ENCODE results near the gene MAP3K20. TPM values are rescaled to one million over a fixed set of nuclear protein-coding genes. Genes with fewer than 3 reads are reported as not detected.

MAP3K20 gene
- total RNA-seq, 5 donors from 2014 or later (not counting 1 experiment from before 2014, with no cell fraction given), result 1.1 to 3.0 (median 1.4) TPM

DNA sequence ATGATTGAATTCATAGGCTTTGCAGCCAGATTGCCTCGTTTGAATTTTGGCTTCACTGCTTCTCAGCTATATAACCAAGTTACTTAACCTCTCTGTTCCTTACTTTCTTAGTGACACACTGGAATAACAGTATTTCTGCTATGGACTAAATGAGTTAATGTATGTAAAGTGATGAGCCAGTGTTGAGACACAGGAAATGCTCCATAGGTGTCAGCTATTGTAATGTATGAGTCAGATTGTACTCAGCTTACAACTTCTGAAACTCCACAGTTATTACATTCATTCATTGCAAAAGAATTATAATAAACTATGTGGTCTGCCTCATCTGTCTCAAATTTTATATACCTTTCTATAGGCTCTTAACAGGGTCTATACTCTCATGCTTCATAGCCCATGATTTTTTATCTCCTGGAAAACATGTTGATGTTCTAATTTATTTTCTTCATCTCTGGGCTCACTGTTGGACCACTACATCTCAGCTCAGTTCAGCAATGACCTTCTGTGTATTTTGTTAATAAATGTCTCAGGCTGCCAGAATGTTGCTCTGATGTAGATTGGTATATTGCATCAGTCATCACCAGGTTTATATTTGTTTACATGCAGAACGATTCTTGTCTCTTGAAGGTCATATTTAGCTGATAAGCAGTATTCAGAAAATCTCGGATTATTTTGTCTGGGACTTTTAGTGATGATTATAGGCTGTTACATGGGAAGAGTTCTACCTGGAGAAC lies 76.2 kb downstream of the MAP3K20 start:
- Mint-ChIP-seq H3K4me1 (peaks cover 7 to 15% (median 9%) of the 10 kb centered on the region in 3 donors), H3K36me3 (no peaks in the 10 kb centered on the region), H3K4me3 (no peak overlapping the region), H3K27me3 (peaks cover 0 to 3% of the 10 kb centered on the region in 2 donors), H3K27ac (no peak overlapping the region), H3K9me3 (no peaks in the 10 kb centered on the region)
- POLR2A ChIA-PET, result interaction anchor here in 1 of 2 donors (0.6 kb wide), 1 partner anchor 896 kb away, joined by 3 read pairs; no protein-coding TSS in a partner anchor
- Histone ChIP-seq H3K27me3 (replicated peaks in 1 of 2; ENCODE audit: control insufficient read depth in 2 of 2, extremely low read depth in 1 of 2, insufficient read depth in 2 of 2, low read length in 1 of 2) (no peaks in the 10 kb centered on the region), H3K9me3 (no peaks in the 10 kb centered on the region), H3K36me3 (ENCODE audit: control insufficient read depth in 2 of 2, extremely low read depth in 1 of 2, insufficient read depth in 1 of 2, low read length in 1 of 2) (no peaks in the 10 kb centered on the region), H3K27ac (ENCODE audit: low read length) (no peak overlapping the region), H3K4me3 (ENCODE audit: control insufficient read depth in 1 of 2, extremely low read depth in 1 of 2, low read length in 1 of 2) (no peak overlapping the region), H3K4me1 (ENCODE audit: control insufficient read depth in 1 of 2, extremely low read depth in 1 of 2, insufficient read depth in 2 of 2, low read length in 2 of 2) (no peaks in the 10 kb centered on the region)
- CTCF ChIA-PET, result interaction anchor here in 1 of 2 donors (2.0 kb wide), 1 partner anchor 124 kb away, joined by 5 read pairs; no protein-coding TSS in a partner anchor
- no peak for DNase-seq
- WGBS (ENCODE audit: insufficient coverage), result 67% methylated on average over 2 of the region's 3 CpGs
- ATAC-seq (replicated peaks in 1 of 4), result no peak

DNA sequence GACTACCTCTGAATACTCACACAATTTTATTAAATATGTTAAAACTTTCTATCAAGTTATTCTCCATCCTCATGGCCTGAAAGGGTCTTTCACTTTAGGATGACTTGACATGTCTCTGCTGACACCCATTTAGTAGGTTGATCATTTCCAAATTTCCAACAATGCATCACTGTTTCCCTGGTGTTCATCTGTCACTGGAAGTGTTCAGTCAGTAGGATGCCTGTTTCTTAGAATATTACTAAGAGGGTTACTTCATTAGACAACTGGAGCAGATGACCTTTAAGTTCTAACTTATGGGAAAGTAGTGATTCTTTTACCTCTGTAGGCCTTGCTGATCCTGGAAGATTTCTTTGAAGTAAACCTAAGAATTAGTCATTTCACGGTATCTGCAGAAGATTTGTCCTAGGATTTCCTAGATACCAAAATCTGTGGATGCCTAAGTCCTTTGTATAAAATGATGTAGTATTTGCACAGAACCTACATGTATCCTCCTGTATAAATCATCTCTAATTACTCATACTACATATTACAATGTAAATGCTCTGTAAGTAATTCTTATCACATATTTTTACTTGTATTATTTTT lies 77.7 kb downstream of the MAP3K20 start:
- H3K27ac ChIP-seq (ENCODE audit: low read length), result no peak overlapping the region
- H3K27ac Mint-ChIP-seq, result no peak overlapping the region
- ATAC-seq (replicated peaks in 1 of 4) (no peak), DNase-seq (no peak)
- ChIA-PET CTCF (no interaction called here), POLR2A (no interaction called here)
- H3K9me3 Mint-ChIP-seq, result no peaks in the 10 kb centered on the region
- H3K4me3 Mint-ChIP-seq, result no peak overlapping the region
- WGBS (ENCODE audit: insufficient coverage), result no CpG with 5 or more reads among the region's 1 CpG
- no peaks in the 10 kb centered on the region for H3K4me1 ChIP-seq (ENCODE audit: control insufficient read depth in 1 of 2, extremely low read depth in 1 of 2, insufficient read depth in 2 of 2, low read length in 2 of 2)
- H3K27me3 Mint-ChIP-seq, result no peaks in the 10 kb centered on the region
- H3K36me3 Mint-ChIP-seq, result no peaks in the 10 kb centered on the region
- H3K4me3 ChIP-seq (ENCODE audit: control insufficient read depth in 1 of 2, extremely low read depth in 1 of 2, low read length in 1 of 2), result no peak overlapping the region
- H3K4me1 Mint-ChIP-seq, result peaks cover 7 to 15% (median 9%) of the 10 kb centered on the region in 3 donors
- no peaks in the 10 kb centered on the region for H3K36me3 ChIP-seq (ENCODE audit: control insufficient read depth in 2 of 2, extremely low read depth in 1 of 2, insufficient read depth in 1 of 2, low read length in 1 of 2)
- no peaks in the 10 kb centered on the region for H3K27me3 ChIP-seq (replicated peaks in 1 of 2; ENCODE audit: control insufficient read depth in 2 of 2, extremely low read depth in 1 of 2, insufficient read depth in 2 of 2, low read length in 1 of 2)
- H3K9me3 ChIP-seq, result no peaks in the 10 kb centered on the region

DNA sequence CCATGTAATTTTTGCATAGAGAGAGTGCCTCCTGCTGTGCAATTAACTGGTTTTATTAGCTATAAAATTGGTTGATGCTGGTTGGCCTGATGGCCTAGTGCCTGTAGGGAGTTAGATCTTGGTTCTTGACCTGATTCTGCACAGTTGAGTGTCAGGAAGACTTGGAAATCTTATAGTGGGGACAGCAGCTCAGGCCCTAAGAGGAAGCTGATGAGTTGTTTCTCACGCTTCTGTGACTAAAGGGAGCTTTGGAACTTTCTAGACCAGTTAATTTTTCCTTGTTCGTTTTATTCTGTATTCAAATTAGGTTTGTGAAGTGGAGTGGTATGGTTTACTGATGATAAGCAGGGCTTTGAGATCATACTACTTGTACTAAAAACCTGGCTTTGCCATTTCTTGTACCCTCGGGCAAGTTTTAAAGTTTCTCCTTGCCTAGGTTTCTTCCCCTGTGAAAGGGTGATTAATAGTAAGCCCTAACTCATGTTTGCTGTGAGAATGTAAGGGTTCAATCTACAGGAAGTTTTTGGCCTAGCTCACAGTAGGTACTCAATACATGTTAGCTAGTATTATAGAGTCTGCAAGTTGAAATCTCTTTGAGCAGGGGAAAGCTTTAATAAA lies 82.1 kb downstream of the MAP3K20 start:
- Mint-ChIP-seq H3K27ac (no peak overlapping the region), H3K4me1 (no peaks in the 10 kb centered on the region), H3K4me3 (no peak overlapping the region), H3K9me3 (peaks cover 0 to 1% (median 0%) of the 10 kb centered on the region in 3 donors), H3K27me3 (no peaks in the 10 kb centered on the region), H3K36me3 (no peaks in the 10 kb centered on the region)
- H3K36me3 ChIP-seq (ENCODE audit: control insufficient read depth in 2 of 2, extremely low read depth in 1 of 2, insufficient read depth in 1 of 2, low read length in 1 of 2), result no peaks in the 10 kb centered on the region
- no CpG with 5 or more reads among the region's 3 CpGs for WGBS (ENCODE audit: insufficient coverage)
- H3K9me3 ChIP-seq, result no peaks in the 10 kb centered on the region
- DNase-seq (no peak), ATAC-seq (replicated peaks in 1 of 4) (no peak)
- H3K4me3 ChIP-seq (ENCODE audit: control insufficient read depth in 1 of 2, extremely low read depth in 1 of 2, low read length in 1 of 2), result no peak overlapping the region
- ChIA-PET CTCF (no interaction called here), POLR2A (interaction anchor here in 1 of 2 donors (0.6 kb wide), 1 partner anchor 72 kb away, joined by 3 read pairs; no protein-coding TSS in a partner anchor)
- H3K27me3 ChIP-seq (replicated peaks in 1 of 2; ENCODE audit: control insufficient read depth in 2 of 2, extremely low read depth in 1 of 2, insufficient read depth in 2 of 2, low read length in 1 of 2), result no peaks in the 10 kb centered on the region
- no peaks in the 10 kb centered on the region for H3K4me1 ChIP-seq (ENCODE audit: control insufficient read depth in 1 of 2, extremely low read depth in 1 of 2, insufficient read depth in 2 of 2, low read length in 2 of 2)
- H3K27ac ChIP-seq (ENCODE audit: low read length), result no peak overlapping the region

DNA sequence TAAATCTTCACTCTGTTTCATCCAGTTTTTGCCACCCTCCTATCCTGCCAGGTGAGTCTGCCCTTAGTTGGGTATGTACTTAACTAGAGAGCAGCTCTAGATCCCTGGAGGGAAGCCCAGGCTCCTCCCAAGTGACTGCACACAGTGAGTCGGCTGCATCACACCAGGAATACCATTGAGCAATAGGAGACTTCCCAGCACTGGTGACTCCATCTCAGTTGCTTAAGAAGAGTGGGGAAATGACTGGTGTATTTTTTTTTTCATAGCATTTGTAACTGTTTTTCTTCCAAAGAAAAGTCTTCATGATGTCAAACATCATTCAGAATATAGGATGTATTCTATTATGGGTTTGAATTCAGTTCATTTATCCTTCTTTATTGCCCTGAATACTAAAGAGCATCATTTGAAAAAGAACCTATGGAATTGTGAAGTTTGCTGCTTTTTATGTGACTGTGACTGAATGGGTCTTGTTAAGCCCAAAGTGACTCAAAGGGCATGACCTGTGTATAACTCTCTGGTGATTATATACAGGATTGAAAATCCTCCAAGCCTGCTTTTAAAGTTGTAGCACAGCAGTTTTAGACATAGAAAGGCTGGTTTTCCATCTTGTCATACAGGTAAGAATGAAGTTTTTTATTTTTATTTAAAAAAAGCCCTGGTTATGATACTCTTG lies 84.3 kb downstream of the MAP3K20 start:
- H3K9me3 Mint-ChIP-seq, result peaks cover 0 to 10% (median 0%) of the 10 kb centered on the region in 3 donors
- H3K4me1 Mint-ChIP-seq, result no peaks in the 10 kb centered on the region
- H3K27me3 ChIP-seq (replicated peaks in 1 of 2; ENCODE audit: control insufficient read depth in 2 of 2, extremely low read depth in 1 of 2, insufficient read depth in 2 of 2, low read length in 1 of 2), result no peaks in the 10 kb centered on the region
- ATAC-seq (replicated peaks in 1 of 4) (no peak), DNase-seq (peak in 1 of 35 experiments; percentile 1)
- no peaks in the 10 kb centered on the region for H3K27me3 Mint-ChIP-seq
- no peaks in the 10 kb centered on the region for H3K36me3 Mint-ChIP-seq
- H3K4me3 Mint-ChIP-seq, result no peak overlapping the region
- no peak overlapping the region for H3K27ac ChIP-seq (ENCODE audit: low read length)
- no peaks in the 10 kb centered on the region for H3K36me3 ChIP-seq (ENCODE audit: control insufficient read depth in 2 of 2, extremely low read depth in 1 of 2, insufficient read depth in 1 of 2, low read length in 1 of 2)
- POLR2A ChIA-PET, result no interaction called here
- H3K9me3 ChIP-seq, result no peaks in the 10 kb centered on the region
- 100% methylated on average over 1 of the region's 1 CpG for WGBS (ENCODE audit: insufficient coverage)
- H3K27ac Mint-ChIP-seq, result no peak overlapping the region
- H3K4me3 ChIP-seq (ENCODE audit: control insufficient read depth in 1 of 2, extremely low read depth in 1 of 2, low read length in 1 of 2), result no peak overlapping the region
- CTCF ChIA-PET, result interaction anchor here in 1 of 2 donors (0.7 kb wide), 1 partner anchor 202 kb away, joined by 3 read pairs; no protein-coding TSS in a partner anchor
- no peaks in the 10 kb centered on the region for H3K4me1 ChIP-seq (ENCODE audit: control insufficient read depth in 1 of 2, extremely low read depth in 1 of 2, insufficient read depth in 2 of 2, low read length in 2 of 2)

DNA sequence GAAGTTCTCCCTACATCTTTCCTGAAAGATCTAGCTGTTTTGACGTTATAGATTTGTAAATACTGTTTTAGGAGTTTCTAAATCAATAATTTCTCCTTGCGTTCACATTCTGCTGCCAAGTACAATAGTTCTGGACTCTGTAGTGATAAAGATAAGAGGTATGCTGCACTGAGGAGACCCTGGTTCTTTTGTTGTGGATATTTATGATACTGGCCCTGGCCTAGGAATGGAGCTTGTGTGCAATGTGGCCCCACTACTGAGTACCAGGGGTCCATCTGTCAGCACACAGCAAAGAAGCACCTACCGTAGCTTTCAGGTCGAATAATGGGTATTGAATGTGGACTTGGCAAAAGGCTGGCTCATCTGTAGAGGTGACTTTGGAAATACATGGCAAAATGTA lies 85.0 kb downstream of the MAP3K20 start:
- ChIA-PET POLR2A (no interaction called here), CTCF (no interaction called here)
- DNase-seq (no peak), ATAC-seq (replicated peaks in 1 of 4) (no peak)
- no peaks in the 10 kb centered on the region for H3K4me1 Mint-ChIP-seq
- Histone ChIP-seq H3K4me3 (ENCODE audit: control insufficient read depth in 1 of 2, extremely low read depth in 1 of 2, low read length in 1 of 2) (no peak overlapping the region), H3K27me3 (replicated peaks in 1 of 2; ENCODE audit: control insufficient read depth in 2 of 2, extremely low read depth in 1 of 2, insufficient read depth in 2 of 2, low read length in 1 of 2) (peaks cover 0 to 1% of the 10 kb centered on the region in 2 experiments), H3K9me3 (no peaks in the 10 kb centered on the region), H3K36me3 (ENCODE audit: control insufficient read depth in 2 of 2, extremely low read depth in 1 of 2, insufficient read depth in 1 of 2, low read length in 1 of 2) (no peaks in the 10 kb centered on the region), H3K4me1 (ENCODE audit: control insufficient read depth in 1 of 2, extremely low read depth in 1 of 2, insufficient read depth in 2 of 2, low read length in 2 of 2) (no peaks in the 10 kb centered on the region), H3K27ac (ENCODE audit: low read length) (no peak overlapping the region)
- WGBS (ENCODE audit: insufficient coverage), result 90% methylated on average over 2 of the region's 4 CpGs
- H3K9me3 Mint-ChIP-seq, result peaks cover 0 to 10% (median 0%) of the 10 kb centered on the region in 3 donors
- no peak overlapping the region for H3K4me3 Mint-ChIP-seq
- H3K36me3 Mint-ChIP-seq, result no peaks in the 10 kb centered on the region
- no peak overlapping the region for H3K27ac Mint-ChIP-seq
- H3K27me3 Mint-ChIP-seq, result no peaks in the 10 kb centered on the region

DNA sequence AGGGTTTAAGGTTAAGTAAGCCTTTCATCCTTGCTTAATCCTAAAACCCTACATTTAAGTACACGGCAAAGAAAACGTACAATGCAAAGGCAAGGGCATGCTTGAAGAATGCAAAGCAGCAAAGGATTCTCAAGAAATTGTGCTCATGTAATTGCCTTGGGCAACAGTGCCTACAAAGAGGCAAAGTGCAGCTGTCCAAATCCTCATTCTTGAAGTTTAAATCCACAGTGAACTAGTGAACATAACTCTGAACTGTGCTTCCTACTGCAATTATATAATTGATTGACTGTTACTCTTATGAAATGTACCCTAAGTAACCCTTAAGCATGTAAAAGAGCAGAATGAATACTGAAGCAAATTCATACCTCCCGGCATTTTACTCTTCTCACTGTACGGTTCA lies 85.4 kb downstream of the MAP3K20 start:
- ChIA-PET POLR2A (no interaction called here), CTCF (no interaction called here)
- Mint-ChIP-seq H3K4me1 (no peaks in the 10 kb centered on the region), H3K9me3 (peaks cover 0 to 10% (median 0%) of the 10 kb centered on the region in 3 donors), H3K36me3 (no peaks in the 10 kb centered on the region), H3K4me3 (no peak overlapping the region), H3K27me3 (no peaks in the 10 kb centered on the region), H3K27ac (no peak overlapping the region)
- no peak overlapping the region for H3K27ac ChIP-seq (ENCODE audit: low read length)
- H3K36me3 ChIP-seq (ENCODE audit: control insufficient read depth in 2 of 2, extremely low read depth in 1 of 2, insufficient read depth in 1 of 2, low read length in 1 of 2), result no peaks in the 10 kb centered on the region
- ATAC-seq (replicated peaks in 1 of 4), result no peak
- no peaks in the 10 kb centered on the region for H3K9me3 ChIP-seq
- no peak overlapping the region for H3K4me3 ChIP-seq (ENCODE audit: control insufficient read depth in 1 of 2, extremely low read depth in 1 of 2, low read length in 1 of 2)
- H3K4me1 ChIP-seq (ENCODE audit: control insufficient read depth in 1 of 2, extremely low read depth in 1 of 2, insufficient read depth in 2 of 2, low read length in 2 of 2), result no peaks in the 10 kb centered on the region
- 100% methylated on average over 1 of the region's 4 CpGs for WGBS (ENCODE audit: insufficient coverage)
- peaks cover 0 to 3% of the 10 kb centered on the region in 2 experiments for H3K27me3 ChIP-seq (replicated peaks in 1 of 2; ENCODE audit: control insufficient read depth in 2 of 2, extremely low read depth in 1 of 2, insufficient read depth in 2 of 2, low read length in 1 of 2)
- DNase-seq, result no peak
